ENCODE measurements around the gene DAW1. TPM values are rescaled to one million over a fixed set of nuclear protein-coding genes. Genes with fewer than 3 reads are reported as not detected.

DAW1 gene
- total RNA-seq, 4 donors from 2014 or later = 0.22 to 0.68 TPM; not detected in 2

DNA sequence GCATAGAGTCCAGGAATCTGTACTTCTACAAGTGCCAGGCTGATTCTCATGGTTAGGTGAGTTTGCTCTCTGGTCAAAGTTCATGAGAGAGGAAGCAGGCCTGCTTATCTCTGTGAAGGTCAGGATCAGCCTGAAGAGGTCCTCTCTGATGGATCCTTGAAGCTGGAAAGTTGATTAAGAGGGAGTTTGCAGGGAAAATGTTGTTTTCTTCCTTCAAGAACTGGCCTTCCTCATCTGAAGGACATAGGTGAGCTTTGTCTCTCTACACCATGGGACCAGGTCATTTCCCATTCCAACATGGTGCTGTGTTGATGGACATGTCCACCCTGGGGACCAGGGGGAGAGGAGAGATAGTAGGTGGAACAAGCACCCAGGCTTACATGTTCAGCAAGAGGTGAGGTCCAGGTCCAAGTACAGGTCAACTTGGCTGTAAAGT is 42.9 kb upstream of the DAW1 start:
- TF ChIP-seq, protein P1, sequence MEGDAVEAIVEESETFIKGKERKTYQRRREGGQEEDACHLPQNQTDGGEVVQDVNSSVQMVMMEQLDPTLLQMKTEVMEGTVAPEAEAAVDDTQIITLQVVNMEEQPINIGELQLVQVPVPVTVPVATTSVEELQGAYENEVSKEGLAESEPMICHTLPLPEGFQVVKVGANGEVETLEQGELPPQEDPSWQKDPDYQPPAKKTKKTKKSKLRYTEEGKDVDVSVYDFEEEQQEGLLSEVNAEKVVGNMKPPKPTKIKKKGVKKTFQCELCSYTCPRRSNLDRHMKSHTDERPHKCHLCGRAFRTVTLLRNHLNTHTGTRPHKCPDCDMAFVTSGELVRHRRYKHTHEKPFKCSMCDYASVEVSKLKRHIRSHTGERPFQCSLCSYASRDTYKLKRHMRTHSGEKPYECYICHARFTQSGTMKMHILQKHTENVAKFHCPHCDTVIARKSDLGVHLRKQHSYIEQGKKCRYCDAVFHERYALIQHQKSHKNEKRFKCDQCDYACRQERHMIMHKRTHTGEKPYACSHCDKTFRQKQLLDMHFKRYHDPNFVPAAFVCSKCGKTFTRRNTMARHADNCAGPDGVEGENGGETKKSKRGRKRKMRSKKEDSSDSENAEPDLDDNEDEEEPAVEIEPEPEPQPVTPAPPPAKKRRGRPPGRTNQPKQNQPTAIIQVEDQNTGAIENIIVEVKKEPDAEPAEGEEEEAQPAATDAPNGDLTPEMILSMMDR (IDR thresholded peaks at IDR 0.05; ENCODE audit: low read depth) = no peak

DNA sequence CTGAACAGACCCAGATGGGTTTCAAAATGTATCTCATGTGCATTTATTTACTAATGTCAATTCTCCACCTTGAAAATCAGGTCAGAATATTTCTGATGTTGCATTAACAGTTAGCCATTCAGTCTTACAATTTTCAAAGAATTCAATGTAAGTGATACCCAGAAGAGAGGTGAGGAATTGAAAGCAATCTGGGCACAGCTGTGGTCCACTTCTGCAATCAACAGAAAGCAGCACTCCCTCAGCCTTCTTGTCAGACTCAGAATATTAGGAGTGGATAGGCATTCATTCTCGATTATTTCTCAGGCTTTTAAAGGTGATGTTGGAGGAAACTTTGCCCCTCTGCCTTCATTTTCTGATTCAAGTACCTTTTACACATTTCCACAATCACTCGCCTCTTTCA is 42.1 kb upstream of the DAW1 start:
- TF ChIP-seq, protein P1 (IDR thresholded peaks at IDR 0.05; ENCODE audit: low read depth) = no peak

DNA sequence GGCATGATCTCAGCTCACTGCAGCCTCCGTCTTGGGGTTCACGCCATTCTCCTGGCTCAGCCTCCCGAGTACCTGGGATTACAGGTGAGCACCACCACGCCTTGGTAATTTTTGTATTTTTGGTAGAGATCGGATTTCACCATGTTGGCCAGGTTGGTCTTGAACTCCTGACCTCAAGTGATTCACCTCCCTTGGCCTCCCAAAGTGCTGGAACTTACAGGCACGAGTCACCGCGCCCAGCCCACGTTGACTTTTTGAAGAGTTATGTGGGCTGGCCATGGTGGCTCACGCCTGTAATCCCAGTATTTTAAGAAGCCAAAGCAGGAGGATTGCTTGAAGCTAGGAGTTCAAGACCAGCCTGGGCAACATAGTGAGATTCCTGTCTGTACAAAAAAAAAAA is 37.0 kb upstream of the DAW1 start:
- TF ChIP-seq, protein P1 (IDR thresholded peaks at IDR 0.05; ENCODE audit: low read depth) = no peak

GRCh38 chr2:227834916-227835650 is 36.3 kb upstream of the DAW1 start:
- TF ChIP-seq, protein P1 (IDR thresholded peaks at IDR 0.05; ENCODE audit: low read depth) = no peak

DNA sequence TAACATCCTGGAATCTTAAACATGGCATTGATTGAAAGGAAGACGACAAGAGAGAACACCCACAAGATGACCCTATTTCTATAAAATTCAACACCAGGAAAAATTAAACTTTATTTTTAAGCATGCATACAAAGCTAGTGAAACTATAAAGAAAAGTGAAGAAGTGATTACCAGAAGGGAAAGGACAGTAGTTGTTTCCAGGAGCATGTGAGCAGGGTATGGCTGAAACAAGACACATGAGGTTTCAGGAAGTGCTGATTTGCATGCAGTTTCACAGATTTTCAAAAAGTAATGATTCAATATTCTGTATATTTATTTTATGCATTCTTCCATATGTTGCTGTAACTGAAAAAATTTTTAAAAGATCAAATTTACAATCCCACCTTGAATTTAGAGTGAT is 24.6 kb upstream of the DAW1 start:
- TF ChIP-seq, protein P1 (IDR thresholded peaks at IDR 0.05; ENCODE audit: low read depth) = no peak

DNA sequence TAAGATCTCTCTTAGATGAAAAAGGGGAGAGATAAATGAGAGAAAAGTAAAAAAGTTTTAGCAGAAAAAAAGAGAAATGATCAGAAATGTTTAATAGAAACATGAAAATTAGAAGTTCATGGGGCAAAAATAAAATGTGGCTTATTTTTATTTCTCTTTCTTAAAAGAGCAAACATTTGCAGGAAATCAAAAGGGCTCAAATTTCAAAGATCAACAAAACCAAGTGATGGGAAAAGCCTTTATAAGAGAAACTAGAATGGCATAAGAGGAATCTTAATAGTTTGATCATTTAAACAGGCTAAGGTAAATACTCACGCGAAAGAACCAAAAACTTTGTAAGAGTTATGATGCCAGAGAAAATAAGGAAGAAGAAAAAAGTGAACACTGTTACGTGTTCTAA is 23.3 kb upstream of the DAW1 start:
- TF ChIP-seq, protein P1 (IDR thresholded peaks at IDR 0.05; ENCODE audit: low read depth) = no peak

GRCh38 chr2:227848586-227848985 is 22.8 kb upstream of the DAW1 start:
- TF ChIP-seq, protein P1 (IDR thresholded peaks at IDR 0.05; ENCODE audit: low read depth) = no peak

All from subcutaneous adipose tissue (tissue), 4 donors.